GM23248 (cell line): ENCODE measurements around the gene OR2V1.

Experiments used
- EZH2 ChIP-seq: fragments of 200-600 bp; sonication (generic); IDR thresholded peaks from 2 replicates; pipeline ENCODE4 v1.6.1; 2018; ENCODE audit warnings: antibody characterized with exemption, mild to moderate bottlenecking; ENCODE audit not compliant: insufficient read depth, poor library complexity, severe bottlenecking
- EZH2phosphoT487 ChIP-seq: fragments of 200-600 bp; sonication (generic); IDR thresholded peaks from 2 replicates; pipeline ENCODE4 v1.6.1; 2018; ENCODE audit warnings: antibody characterized with exemption, moderate library complexity, mild to moderate bottlenecking, low read depth; ENCODE audit not compliant: insufficient read depth

- TF ChIP-seq EZH2: no peak
- TF ChIP-seq EZH2phosphoT487: no peak
Measured at GRCh38 chr5:181158869-181159268, 27.9 kb upstream of the OR2V1 start.
